HL-60 (cell line): ENCODE results near the gene GSK3B.

Experiments used
- CTCF ChIP-seq: IDR thresholded peaks from one replicate; pipeline ENCODE4 v1.5.1; 2011; ENCODE audit warnings: low read length, control low read depth, inconsistent platforms; ENCODE audit not compliant: insufficient read depth
- GABPA ChIP-seq: IDR thresholded peaks from 2 replicates; pipeline ENCODE4 v1.6.1; 2012; ENCODE audit warnings: low read depth

- TF ChIP-seq CTCF (no peak), GABPA (no peak)
Observed at GRCh38 chr3:119778811-119779210, 315.4 kb downstream of the GSK3B start.
